Suprapubic skin (tissue), 4 donors: ENCODE data around the gene ZBTB5. TPM values are rescaled to one million over a fixed set of nuclear protein-coding genes. Genes with fewer than 3 reads are reported as not detected.

Experiments
- DNase-seq, 2 donors: peaks; one replicate each; pipeline ENCODE4 v3.0.0-alpha.2; 2019; ENCODE audit warnings: low spot score in 2 of 2
- H3K27ac ChIP-seq: fragments of 200-600 bp; sonication (generic); one replicate; pipeline ENCODE4 v1.5.1; 2019
- H3K27me3 ChIP-seq: fragments of 200-600 bp; sonication (generic); one replicate; pipeline ENCODE4 v1.5.1; 2019
- H3K36me3 ChIP-seq: fragments of 200-600 bp; sonication (generic); one replicate; pipeline ENCODE4 v1.5.1; 2019
- H3K4me1 ChIP-seq: fragments of 200-600 bp; sonication (generic); one replicate; pipeline ENCODE4 v1.5.1; 2019
- H3K4me3 ChIP-seq: fragments of 200-600 bp; sonication (generic); one replicate; pipeline ENCODE4 v1.5.1; 2019; ENCODE audit warnings: mild to moderate bottlenecking
- H3K9me3 ChIP-seq: fragments of 200-600 bp; sonication (generic); one replicate; pipeline ENCODE4 v1.5.1; 2019
- EP300 ChIP-seq: sonication (generic); formaldehyde crosslinking; IDR thresholded peaks from one replicate; pipeline ENCODE4 v1.6.1; 2017; ENCODE audit warnings: antibody characterized with exemption
- POLR2A ChIP-seq, 2 donors: fragments of 450-650 bp; IDR thresholded peaks; one replicate each; pipeline ENCODE4 v1.6.1; 2017; ENCODE audit warnings: antibody characterized with exemption in 2 of 2, mild to moderate bottlenecking in 2 of 2, moderate library complexity in 2 of 2
- POLR2AphosphoS5 ChIP-seq, 3 donors: sonication (generic); formaldehyde crosslinking; IDR thresholded peaks; one replicate each; pipeline ENCODE4 v1.6.1; 2017; ENCODE audit warnings: antibody characterized with exemption in 3 of 3
- WGBS: methylation state at CpG from one replicate; pipeline ENCODE4 v1.1.5; 2018; 5-methylcytosine and 5-hydroxymethylcytosine counted together
- total RNA-seq, 4 donors: library from RNA; depleted of rRNA; stranded (reverse); fragments of >200 nt; gene quantifications; one replicate each; pipeline ENCODE4 v1.1.0, GENCODE V29; 2016
- TF ChIP-seq, protein P1 (sequence below), 2 donors: fragments of 200-600 bp in 1 of 2; fragments of 450-650 bp in 1 of 2; sonication (generic) in 1 of 2; IDR thresholded peaks; one replicate each; pipeline ENCODE4 v1.5.1; 2016 to 2019; ENCODE audit warnings: antibody characterized with exemption in 2 of 2, mild to moderate bottlenecking in 1 of 2, moderate library complexity in 1 of 2

The ZBTB5 gene
- total RNA-seq, 4 donors from 2014 or later, result 18.0 to 24.7 (median 23.5) TPM

DNA sequence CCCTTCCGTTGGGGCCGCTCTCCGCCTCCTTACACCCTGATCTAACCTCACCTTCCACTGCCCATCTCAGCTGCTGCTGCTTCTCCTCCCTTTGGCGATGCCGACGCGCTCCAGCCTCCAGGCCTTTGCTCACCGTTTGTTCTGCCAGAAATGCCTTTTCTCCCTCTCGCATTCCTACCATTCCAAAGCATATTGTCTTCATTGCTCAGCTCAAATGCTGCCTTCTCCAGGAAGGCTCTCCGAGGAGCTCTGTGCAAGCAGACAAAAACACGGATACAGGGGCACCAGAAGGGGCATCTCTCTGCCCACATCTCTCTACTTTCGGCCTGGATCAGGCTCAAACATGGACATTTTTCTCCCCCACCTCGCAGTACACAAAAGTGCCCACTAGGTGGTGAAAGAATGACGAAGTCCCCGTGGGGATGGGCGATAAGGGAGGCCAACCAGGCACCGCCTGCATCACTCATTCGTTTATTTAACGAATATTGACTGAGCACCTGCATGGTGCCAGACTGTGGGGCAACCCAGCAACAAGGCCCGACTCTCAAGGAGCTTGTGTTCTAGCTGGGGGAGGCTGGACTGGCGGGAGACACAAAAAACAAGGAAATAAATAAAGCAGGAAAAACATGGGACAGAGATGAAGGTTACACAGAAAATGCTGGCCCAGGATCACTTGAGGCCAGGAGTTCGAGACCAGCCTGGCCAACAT lies 50.1 kb downstream of the ZBTB5 start:
- H3K27me3 ChIP-seq, result no peaks in the 10 kb centered on the region
- DNase-seq, result peak in 1 of 2 donors; percentile 81
- TF ChIP-seq EP300 (no peak), POLR2AphosphoS5 (IDR thresholded peaks at IDR 0.05) (no peak), POLR2A (IDR thresholded peaks at IDR 0.05) (no peak)
- TF ChIP-seq, protein P1, sequence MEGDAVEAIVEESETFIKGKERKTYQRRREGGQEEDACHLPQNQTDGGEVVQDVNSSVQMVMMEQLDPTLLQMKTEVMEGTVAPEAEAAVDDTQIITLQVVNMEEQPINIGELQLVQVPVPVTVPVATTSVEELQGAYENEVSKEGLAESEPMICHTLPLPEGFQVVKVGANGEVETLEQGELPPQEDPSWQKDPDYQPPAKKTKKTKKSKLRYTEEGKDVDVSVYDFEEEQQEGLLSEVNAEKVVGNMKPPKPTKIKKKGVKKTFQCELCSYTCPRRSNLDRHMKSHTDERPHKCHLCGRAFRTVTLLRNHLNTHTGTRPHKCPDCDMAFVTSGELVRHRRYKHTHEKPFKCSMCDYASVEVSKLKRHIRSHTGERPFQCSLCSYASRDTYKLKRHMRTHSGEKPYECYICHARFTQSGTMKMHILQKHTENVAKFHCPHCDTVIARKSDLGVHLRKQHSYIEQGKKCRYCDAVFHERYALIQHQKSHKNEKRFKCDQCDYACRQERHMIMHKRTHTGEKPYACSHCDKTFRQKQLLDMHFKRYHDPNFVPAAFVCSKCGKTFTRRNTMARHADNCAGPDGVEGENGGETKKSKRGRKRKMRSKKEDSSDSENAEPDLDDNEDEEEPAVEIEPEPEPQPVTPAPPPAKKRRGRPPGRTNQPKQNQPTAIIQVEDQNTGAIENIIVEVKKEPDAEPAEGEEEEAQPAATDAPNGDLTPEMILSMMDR (IDR thresholded peaks at IDR 0.05), result peak; percentile 68 to 87
- H3K4me3 ChIP-seq, result no peak overlapping the region
- H3K27ac ChIP-seq, result no peak overlapping the region
- 19% methylated on average over 22 of the region's 22 CpGs for WGBS
- H3K36me3 ChIP-seq, result no peaks in the 10 kb centered on the region
- peaks cover 28% of the 10 kb centered on the region for H3K4me1 ChIP-seq
- no peaks in the 10 kb centered on the region for H3K9me3 ChIP-seq

DNA sequence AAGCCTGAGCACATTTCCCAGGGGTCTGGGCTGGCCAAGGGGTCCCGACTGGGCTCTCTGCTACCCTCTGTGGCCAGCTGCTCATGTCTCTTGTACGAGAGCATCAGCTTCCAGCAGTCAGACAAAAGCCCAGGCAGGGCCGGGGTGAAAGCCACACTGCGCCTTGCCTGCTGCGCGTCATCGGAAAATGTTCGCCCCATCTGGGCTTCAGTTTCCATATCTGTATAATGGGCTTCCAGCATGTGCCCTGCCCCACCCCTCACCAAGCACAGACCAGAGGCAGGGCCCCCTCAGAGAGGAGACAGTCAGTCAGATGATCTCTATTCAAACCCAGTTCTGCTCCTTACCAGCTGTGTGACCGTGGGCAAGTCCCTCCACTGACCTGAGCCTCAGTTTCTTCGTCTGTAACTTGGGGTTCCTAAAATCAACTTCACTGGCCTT lies 50.7 kb downstream of the ZBTB5 start:
- 86% methylated on average over 10 of the region's 10 CpGs for WGBS

DNA sequence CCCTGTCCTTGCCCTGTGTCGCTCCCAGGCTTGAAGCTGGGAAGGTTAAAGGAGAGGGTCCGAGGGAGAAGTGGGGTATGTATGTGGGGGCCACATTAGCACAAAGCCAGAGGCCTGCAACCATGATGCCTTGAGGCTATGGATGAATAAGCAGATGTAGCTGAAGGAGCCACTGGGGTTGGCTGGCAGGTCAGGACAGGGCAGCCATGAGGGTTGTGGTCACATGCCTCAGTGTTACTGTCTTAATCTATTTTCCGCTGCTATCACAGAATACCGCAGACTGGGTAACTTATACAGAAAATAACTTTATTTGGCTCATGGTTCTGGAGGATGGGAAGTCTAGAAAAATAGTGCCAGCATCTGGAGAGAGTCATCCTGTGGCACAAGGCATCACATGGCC lies 51.9 kb downstream of the ZBTB5 start:
- peaks cover 22% of the 10 kb centered on the region for H3K4me1 ChIP-seq
- no peaks in the 10 kb centered on the region for H3K27me3 ChIP-seq
- no peak overlapping the region for H3K27ac ChIP-seq
- 96% methylated on average over 4 of the region's 4 CpGs for WGBS
- H3K9me3 ChIP-seq, result no peaks in the 10 kb centered on the region
- H3K36me3 ChIP-seq, result no peaks in the 10 kb centered on the region
- no peak for DNase-seq
- H3K4me3 ChIP-seq, result no peak overlapping the region
- TF ChIP-seq EP300, result no peak
- TF ChIP-seq, protein P1 (IDR thresholded peaks at IDR 0.05), result no peak
- TF ChIP-seq POLR2A (IDR thresholded peaks at IDR 0.05), result no peak
- TF ChIP-seq POLR2AphosphoS5 (IDR thresholded peaks at IDR 0.05), result no peak

More for the DNA sequence above, 50.7 kb downstream of the ZBTB5 start:
- Histone ChIP-seq H3K36me3 (no peaks in the 10 kb centered on the region), H3K9me3 (no peaks in the 10 kb centered on the region), H3K27ac (no peak overlapping the region), H3K27me3 (no peaks in the 10 kb centered on the region), H3K4me3 (no peak overlapping the region), H3K4me1 (peaks cover 28% of the 10 kb centered on the region)
- TF ChIP-seq POLR2AphosphoS5 (IDR thresholded peaks at IDR 0.05), result no peak
- TF ChIP-seq EP300, result no peak
- no peak for TF ChIP-seq POLR2A (IDR thresholded peaks at IDR 0.05)
- TF ChIP-seq, protein P1 (IDR thresholded peaks at IDR 0.05), result no peak
- DNase-seq, result no peak

DNA sequence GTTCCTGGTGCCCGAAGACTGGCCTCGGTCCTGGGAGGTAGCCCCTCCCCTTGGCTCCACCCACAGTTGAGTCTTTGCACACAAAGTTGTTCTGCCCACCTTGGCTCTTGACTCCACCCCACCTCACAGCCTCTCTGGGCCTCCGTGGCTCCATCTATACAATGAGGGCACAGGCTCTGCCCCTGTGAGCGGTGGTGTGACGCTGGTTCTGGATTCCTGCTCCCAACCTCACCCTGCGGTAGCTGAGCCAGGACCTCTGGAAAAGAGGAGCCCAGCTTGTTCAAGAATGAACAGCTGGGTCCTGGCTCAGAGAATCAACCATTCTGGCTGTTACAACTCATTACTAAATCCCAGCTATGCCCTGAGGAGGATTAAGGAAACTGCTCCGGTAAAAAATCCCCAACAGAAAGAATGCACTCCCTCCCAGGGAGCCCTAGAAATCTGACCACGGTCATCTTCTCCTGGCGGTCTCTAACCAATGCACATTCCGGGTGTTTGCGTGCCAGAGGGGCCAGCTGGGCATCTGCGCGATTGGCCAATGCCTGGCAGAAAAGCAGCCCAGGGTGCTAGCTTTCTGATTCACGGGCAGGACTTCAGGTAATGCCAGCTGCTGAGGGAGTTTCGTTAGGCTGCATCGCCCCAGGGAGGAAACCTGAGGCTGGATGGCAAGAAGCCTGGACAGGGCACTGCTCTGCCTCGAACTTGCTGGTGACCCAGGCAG lies 52.7 kb downstream of the ZBTB5 start:
- DNase-seq, result no peak
- no peaks in the 10 kb centered on the region for H3K36me3 ChIP-seq
- TF ChIP-seq POLR2AphosphoS5 (IDR thresholded peaks at IDR 0.05), result no peak
- TF ChIP-seq POLR2A (IDR thresholded peaks at IDR 0.05), result no peak
- TF ChIP-seq EP300, result no peak
- TF ChIP-seq, protein P1 (IDR thresholded peaks at IDR 0.05), result no peak
- H3K27ac ChIP-seq, result no peak overlapping the region
- H3K4me1 ChIP-seq, result peaks cover 18% of the 10 kb centered on the region
- no peaks in the 10 kb centered on the region for H3K27me3 ChIP-seq
- H3K4me3 ChIP-seq, result no peak overlapping the region
- no peaks in the 10 kb centered on the region for H3K9me3 ChIP-seq
- 49% methylated on average over 13 of the region's 17 CpGs for WGBS
